Lower leg skin (tissue), 3 donors: ENCODE data around the gene LY6G6D.

Experiments
- POLR2A ChIP-seq, 2 donors: fragments of 450-650 bp; IDR thresholded peaks; one replicate each; pipeline ENCODE4 v1.6.1; 2016 to 2017; ENCODE audit warnings: antibody characterized with exemption in 2 of 2, mild to moderate bottlenecking in 1 of 2, moderate library complexity in 1 of 2
- TF ChIP-seq, protein P1 (sequence below), 3 donors: fragments of 450-650 bp; IDR thresholded peaks; one replicate each; pipeline ENCODE4 v1.5.1; 2016; ENCODE audit warnings: antibody characterized with exemption in 3 of 3, mild to moderate bottlenecking in 3 of 3, moderate library complexity in 2 of 3

DNA sequence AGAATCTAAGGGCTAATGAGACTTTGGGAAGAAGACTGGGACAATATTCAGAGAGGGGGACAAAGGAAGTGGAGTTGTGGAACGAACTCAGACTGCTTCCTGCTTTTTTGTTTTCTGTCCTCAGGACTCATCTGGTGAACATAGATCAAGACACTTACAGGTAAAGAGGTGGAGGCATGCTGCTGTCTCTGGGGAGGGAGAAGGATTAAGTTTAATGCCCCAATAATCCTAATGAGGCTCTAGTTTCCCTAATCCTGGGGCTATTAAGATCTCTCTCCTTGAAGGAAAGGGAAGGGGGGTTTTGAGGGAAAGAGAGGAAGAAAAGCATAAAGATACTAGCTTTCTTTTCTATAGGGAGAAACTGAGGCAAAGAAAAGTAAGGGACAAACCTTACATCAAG lies 29.3 kb downstream of the LY6G6D start:
- TF ChIP-seq, protein P1, sequence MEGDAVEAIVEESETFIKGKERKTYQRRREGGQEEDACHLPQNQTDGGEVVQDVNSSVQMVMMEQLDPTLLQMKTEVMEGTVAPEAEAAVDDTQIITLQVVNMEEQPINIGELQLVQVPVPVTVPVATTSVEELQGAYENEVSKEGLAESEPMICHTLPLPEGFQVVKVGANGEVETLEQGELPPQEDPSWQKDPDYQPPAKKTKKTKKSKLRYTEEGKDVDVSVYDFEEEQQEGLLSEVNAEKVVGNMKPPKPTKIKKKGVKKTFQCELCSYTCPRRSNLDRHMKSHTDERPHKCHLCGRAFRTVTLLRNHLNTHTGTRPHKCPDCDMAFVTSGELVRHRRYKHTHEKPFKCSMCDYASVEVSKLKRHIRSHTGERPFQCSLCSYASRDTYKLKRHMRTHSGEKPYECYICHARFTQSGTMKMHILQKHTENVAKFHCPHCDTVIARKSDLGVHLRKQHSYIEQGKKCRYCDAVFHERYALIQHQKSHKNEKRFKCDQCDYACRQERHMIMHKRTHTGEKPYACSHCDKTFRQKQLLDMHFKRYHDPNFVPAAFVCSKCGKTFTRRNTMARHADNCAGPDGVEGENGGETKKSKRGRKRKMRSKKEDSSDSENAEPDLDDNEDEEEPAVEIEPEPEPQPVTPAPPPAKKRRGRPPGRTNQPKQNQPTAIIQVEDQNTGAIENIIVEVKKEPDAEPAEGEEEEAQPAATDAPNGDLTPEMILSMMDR (IDR thresholded peaks at IDR 0.05), result no peak
- no peak for TF ChIP-seq POLR2A (IDR thresholded peaks at IDR 0.05)
